Glomerular visceral epithelial cell (primary cell): ENCODE results near the gene ITM2C.

Experiments
- DNase-seq: peaks from one replicate; pipeline ENCODE4 v3.0.0-alpha.2; 2016; ENCODE audit errors: extremely low spot score

The ITM2C gene

DNA sequence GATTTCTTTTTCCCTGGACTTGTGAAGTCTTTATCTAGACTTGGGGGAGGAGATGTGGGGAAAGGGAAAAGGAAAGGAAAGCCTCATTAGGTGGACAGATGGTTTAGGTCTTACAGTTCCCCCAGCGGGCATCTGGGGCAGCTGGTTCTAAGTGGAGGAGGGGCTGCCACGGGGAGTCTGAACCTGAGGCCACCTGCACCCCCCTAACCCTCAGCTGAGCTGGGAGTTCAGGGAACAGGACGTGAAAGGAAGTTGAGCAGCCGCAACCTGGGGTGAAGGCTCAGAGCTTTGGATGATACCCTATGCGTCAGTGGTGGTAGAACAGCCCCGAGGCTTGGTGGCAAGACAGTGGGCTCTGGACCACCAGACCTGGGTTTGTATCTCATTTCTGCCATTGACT, 26.8 kb downstream of the ITM2C start:
- no peak for DNase-seq

DNA sequence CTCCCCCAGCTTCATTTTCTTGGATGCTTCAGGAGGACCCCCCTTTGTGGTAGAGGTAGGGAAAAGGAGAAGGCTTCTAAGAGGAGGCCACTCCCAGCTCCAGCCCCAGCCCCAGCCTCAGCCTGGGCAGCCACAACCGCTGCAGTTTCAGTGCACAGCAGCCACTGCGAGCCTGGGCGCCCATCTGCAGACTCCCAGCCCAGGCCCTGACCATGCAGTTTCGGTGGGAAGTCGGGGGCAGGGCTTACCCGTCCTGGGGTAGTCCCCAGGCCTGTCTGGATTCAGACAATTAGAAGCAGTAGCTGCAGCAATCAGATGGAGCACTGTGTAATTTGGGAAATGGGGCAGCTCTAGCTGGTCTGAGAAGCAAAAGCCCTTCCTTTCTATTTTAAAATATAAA, 28.6 kb downstream of the ITM2C start:
- no peak for DNase-seq

DNA sequence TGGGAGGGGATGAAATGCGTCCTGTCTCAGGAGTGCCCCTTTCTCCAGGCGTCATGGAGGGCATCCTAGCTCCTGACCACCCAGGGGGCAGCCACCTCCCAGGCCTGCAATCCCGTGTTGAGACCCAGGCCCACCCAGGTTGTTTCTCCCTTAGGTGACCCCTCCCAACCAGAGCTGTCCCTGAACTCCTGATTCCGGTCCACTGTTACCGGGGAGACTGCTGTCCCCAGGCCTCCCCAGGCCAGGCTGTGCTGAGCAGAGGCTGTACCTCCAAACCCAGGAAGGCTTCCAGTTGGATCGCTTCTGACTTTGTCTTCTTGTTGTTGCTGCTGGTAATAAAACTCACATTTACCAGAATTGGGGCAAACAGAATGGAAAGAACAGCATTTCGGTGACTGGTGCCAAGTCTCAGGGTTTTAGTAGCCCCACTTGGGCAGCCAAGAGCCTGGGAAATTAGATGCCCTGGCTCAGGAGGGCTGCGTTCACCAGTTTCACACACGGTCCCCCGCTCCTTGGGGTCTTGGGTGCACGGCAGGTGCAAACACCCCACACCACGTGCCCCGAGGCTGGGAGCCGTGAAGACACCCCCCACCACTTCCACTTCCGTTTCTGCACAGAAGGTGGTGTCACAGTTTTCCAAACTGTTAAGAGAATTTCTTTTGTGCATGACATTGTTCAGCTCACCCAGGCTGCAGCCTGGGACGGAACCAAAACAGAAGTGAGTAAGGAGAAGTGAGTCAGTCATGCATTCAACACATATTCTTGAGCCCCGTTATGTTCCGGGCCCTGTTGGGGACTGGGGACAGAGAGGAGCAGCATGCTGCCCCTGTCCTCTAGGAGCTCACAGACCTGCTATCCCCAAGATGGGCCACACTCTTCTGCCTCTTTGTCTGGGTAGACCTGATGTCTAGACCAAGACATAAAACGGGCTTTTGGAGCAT, 29.4 kb downstream of the ITM2C start:
- no peak for DNase-seq

DNA sequence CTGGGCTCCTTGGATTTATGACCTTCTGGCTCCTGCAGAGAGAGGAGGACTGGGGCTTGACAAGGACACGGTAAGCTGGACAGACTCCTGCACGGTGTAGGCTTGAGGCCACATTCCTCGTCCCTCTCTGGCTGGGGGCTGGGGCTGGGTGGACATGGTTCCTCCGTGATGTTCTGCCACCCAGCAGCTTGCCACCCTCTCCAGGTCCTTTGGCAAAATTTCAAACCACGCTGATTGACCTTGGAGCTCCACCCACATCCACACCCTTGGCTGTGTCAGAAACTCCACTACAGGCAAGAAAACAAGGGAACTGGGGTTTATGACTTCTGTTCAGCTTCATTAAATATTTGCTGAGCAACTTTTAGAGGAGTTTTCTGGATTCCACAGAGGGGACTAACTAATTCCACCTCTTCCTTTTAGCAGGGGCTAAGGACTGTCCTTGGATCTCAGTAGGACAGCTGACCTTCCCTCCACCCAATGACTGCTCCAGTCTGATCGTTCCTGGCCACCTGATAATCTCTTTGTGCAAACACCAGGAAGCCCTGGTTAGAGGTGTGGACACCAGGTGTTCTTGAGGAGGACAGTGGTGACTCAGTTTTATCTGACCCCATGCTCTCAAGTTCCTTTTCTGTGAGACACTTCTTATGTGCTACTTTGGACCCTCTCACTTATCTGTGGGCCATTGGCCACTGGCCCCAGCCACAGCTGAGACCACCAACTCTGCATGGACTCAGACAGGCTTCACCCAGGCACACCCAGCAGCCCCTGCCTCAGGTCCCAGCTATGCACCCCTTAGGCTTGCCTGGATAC, 31.0 kb downstream of the ITM2C start:
- DNase-seq = no peak

DNA sequence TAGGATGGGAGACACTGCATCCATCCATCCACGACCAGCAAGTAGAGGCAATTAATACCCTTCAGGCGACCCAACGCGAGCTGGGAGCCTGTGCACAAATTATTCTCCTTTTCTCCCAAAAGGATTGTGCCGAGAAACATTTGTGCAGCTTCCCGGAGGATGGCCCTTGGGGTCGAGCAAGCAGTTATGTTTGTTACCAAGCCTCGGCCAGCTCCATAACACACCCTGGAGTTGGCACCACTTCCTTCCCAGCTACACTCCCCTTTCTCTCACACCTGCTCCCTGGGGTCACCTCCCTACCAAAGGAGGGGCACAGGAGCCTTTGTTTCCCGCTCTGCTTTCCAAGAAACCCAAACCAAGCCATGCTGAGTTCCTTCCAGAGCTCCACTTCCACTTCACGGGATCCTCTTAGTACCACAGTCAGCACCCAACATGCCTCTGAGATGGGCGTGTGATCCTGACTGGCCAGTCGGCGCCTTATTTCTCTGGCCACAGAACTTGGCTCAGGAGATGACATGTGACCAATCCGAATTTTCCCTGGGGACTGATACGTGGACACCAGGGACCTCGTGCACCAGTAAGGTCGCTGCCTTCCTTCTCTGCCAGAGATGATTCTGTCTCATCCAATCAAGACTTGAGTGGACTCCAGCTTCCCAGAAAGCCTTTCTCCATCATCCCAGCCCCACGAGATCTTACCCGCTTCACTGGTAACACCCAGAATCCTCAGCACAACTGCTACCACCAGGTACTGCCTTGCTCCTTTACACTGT, 31.8 kb downstream of the ITM2C start:
- no peak for DNase-seq

DNA sequence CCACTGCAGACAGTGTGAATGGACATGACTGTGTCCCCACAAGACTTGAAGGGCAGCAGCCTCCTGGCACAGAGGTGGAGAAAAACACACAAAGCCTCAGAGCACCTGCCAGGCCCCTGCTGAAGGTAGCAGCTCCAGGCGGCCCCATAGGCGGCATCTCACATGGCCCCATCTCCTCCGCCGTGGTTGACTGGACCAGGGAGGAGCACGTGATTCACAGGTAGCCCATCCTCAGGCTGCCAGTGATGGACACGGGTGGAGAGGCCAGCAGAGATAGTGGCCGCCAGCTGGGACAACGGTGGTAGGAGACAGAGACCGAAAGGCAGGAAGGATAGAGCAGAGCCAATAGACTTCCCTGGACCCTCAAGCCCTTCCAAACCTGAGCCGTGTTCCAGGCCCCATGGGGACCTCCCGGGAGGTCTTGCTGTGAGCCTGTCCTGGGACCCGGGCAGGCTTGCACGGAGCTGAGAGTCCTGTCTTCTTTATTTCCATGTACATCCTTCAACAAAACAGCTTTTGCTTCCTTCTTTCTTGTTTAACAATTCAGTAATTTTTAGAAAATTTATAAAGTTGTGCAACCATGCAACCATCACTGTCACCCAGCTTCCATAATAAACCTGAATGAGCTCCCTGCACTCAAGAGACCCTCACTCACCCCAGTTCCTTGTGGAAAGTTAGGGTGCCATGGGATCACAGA, 33.4 kb downstream of the ITM2C start:
- DNase-seq = no peak

DNA sequence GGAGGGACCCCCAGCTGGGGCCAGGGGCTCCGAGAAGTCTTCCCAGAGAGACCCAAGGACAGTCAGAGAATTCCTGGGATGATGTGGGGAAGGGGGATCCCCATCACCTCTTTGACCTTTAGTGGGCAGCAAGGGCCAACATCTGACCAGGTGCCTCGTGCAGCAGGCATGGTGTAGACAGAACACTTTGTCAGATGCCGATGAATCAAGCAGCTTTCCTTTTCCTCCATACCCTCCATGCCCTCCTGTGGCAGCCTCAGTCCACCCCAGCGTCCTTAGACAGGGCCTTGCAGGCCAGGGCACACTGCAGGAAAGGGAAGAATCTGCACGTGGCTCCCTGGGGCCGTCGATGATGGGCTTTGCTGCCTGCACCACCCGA, 34.0 kb downstream of the ITM2C start:
- DNase-seq = no peak

DNA sequence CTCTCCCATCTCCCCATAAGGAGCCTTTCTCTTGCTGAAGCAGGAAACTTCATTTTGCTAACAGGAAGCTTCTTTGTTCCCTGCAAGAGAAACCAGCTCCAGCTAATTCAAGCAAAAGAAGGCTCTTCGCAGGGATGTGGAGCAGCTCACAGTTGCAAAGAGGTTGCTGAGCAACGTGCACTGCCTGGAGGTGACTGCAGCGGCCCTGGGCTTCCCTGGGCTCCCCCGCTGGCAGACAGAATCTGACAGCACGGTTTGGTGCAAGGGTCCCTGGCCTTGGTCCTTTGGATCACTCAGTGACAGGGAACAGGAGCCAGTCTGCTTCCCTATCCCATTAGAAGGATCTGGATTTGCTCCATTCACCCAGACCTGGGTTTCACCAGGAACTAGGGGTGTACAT, 34.5 kb downstream of the ITM2C start:
- DNase-seq = no peak

DNA sequence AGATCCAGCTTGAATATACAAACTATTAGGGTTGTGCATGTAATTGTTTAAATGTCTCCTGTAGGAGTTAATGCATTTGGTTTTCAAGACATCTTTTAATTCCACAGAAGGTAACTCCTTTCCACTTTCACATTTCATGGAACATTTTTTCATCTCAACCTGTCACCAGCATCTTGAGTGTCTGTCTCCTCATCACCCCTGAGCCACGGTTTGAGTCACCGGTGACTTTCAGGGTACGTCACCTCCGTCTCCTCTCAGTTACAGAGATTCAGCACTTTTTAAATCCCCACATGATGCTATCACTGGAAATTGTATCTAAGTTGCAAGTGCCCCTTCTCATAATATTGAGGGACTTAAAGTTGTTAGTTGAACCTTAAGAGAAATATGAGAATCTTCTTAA, 35.0 kb downstream of the ITM2C start:
- no peak for DNase-seq

DNA sequence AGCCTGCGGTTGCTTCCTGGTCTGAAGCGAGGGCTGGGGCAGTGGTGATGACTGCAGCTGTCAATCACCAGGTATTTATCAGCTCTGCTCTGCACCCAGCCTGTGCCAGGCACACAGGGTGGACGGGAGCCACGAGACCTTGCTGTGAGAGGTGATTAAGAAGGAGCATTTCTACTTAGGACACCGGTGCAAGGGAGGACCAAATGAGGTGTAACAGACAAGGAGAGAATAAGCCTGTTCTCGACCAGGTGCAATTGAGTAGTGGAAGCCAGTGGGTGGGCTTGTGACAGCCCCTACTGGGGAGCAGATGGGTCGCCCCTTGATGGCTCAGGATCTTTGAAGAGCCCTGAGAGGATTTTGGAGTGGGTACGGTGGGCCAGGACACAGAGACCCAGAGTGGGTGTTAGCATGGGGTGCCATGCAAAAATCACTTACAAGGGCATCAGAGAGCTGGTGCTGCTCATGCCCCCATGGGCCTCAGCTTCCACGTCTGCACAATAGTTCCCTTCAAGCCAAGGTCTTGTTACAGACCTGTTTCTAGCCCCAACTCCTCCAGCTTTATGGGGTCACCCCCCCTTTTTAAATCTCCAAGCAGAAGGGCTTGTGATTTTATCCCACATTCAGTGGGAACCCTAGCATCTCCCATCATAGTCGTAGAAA, 35.7 kb downstream of the ITM2C start:
- no peak for DNase-seq

DNA sequence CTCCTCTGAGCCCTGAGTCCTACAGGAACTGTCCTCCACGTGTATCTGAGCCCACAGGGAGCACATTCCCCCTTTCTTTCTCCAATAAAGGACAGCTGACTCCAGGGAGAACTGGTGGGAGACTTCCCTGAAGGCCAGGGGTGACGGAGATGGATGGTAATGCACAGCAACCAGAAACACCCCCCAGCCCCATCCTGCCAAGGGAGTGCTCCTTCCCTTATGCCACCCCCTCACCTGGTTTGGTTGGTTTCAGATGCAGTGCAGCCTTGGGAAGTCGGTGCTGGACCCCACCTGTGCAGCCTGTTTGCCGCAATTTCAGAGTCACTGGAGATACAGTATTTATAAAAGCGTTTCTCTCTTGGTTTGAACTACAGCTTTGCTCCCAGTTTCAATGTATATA, 36.3 kb downstream of the ITM2C start:
- no peak for DNase-seq

DNA sequence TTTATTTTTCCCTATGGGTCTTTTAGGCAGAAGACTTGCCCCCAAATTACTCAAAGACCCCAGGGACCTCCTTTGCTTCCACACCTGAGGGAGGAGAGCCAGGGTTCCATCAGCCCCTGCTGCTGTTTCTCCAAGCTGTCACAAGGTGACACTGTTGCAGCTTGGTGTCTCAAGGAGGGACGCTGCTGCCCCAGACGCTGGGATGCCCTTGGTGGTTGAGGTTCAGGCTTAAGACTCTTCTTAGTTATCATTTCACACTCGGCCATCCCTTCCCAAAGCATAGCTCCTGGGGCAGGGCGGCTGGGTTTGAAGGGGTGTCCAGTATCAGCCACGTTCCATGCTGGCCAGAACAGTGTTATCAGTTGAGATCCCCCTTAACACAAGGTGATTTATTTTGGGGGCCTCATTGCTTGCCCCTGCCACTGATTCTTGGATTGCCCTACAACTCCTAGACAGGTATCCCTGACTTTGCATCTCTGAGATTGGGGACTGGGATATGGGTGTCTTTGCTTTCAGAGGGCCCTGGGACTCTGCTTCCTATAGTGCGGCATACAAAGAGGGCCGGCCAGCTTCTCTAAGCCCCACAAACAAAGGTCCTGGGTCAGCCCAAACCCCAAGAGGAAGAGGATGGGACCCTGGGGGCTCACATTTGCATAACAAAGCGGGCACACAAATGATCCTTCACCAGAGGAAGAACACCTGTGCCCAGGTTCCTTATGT, 37.6 kb downstream of the ITM2C start:
- peak; percentile 72 for DNase-seq

DNA sequence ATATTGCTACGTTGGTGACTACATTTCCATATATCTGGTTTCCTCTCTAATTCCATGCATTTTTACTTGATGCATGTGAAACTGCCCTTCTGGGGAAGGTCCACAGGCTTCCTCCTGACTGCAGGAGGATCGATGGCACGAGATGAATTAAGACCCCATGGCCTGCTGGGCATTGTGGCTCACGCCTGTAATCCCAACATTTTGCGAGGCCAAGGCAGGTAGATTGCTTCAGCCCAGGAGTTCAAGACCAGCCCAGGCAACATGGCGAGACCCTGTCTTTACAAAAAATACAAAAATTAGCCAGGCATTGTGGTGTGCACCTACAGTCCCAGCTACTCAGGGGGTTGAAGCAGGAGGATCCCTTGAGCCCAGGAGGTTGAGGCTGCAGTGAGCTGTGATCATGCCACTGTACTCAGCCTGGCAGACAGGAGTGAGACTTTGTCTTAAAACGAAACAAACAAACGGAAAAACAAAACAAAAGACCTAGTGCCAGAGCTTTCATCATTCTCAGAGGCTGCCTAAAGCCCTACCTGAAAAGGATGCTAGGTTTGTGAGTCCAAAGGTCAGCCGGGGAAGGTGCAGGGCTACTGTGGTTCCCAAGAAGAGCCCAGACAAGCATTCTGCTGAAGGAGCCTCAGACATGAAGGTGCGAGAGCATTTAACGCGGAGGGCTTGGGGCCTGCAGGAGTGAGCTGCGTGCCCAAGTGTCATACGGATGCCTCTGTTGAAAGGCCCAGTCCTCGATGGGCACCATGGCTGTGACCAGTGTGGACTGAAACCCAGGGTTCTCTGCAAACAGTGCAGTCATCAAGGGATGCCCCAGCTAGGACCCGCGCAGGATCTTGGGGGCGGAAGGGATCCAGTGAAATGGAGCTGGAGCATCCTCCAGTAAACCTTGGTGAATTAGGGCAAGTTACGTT, 38.7 kb downstream of the ITM2C start:
- DNase-seq = no peak

DNA sequence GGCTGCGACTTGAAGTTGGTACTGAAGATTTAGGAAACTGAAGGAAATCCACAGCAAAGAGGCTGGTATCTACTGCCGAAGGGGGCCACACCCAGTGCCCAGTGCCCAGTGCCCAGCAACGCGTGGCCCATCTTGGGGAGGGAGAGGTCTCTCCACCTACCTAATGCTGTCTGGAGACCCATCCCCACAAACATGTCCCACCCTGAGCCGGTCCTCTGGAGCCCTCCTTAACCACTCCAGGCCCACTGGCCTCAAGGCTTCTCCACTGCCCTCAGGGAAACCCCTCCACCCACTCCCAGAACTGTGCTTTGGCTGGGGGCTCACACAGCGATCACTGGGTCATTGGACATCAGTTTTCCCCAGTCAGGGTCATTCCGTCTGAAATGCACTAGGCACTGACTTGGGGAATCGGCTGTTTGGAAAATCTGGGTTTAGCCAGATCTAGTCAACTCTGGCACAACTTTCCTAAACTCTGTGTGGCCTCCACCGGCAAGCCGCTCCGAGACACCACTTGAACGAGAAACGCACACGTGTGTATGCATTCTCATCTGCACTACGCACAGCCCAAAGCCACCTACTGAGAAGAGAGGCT, 40.2 kb downstream of the ITM2C start:
- no peak for DNase-seq

DNA sequence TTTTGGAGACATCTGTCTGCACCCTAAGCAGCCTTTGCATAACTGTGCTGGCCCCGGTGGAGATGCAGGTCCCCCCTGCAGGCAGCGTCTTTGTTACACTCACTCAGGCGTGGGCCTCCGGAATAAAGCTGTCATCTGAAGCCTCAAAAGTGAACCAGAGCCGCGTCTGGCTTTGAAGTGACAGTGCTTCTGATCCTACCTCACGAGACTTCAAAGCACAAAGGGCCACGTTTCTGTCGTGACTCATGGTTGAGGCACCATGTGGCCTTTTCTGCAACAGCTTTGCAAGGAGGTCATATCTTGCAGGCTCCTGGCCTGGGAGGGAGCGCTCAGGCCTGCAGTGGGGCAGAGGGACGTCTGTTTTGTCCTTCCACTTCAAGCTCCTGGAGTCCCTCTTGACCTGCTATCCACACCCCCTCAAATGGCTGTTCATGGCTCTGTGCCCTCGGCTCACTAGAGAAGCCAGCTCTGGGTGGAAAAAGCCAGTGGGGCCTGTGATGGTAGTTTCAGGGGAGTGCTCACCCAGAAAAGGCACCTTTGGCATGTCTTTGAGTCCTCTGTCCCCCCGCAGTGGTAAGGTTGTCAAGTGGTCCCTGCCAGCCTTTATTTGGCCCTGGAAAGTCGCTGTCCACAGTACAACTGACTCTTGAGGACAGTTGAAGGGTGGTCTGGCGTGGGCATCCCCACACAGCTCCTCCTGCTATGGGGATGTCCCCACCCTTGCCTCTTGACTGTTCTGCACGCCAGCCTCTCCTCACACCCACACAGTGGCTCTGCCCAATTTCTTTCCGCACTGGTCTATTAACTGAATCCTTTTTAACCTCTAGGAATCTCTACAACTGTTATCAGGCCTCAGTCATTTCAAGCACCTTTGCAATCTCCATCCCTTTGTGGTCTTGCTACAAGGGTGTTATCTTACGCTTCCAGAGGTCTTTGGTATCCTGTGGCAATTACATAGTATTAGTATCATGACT, 41.0 kb downstream of the ITM2C start:
- DNase-seq = no peak

DNA sequence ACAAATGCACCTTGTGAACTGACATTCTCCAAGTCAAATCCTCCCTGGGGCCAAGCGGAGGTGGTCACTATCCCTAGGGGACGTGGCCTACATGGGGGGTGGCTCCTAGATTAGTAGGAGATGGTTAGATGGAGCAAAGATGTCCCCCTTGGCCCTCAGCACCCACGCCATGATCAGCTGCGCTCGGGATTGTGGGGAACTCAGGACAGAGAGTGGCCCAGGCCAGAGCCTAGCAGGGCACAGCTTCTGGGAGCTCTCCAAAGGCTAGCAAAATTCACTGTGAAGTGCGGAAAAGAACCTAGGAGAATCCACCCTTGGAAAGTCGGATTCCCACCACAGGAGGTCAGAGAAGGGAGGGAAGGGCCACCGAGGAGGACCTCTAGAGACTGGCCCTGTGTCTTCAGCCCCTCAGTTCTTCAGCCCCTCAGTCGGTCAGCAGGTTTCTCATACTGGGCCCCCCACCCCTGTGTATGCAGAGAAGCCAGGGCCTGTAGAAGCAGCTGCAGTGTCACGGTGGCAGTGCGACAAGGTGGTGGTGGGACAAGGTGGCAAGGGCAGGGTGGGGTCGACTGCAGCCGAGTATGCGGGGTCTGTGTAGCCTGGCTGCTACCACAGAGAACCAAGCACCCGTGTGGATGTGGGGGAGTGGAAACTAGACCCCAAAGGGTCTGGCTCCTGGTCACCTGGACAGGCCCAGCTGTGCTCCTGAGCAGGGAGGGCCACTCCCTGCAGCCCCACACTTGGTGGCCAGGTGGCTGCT, 41.9 kb downstream of the ITM2C start:
- DNase-seq = no peak
